H9 (cell line): ENCODE measurements around the gene DMRT3. TPM values are rescaled to one million over a fixed set of nuclear protein-coding genes. Genes with fewer than 3 reads are reported as not detected.

Experiments used
- DNase-seq: peaks from one replicate; pipeline ENCODE4 v3.0.0-alpha.2; 2017
- H2AFZ ChIP-seq: one replicate; pipeline ENCODE4 v1.6.1; 2013; ENCODE audit warnings: mild to moderate bottlenecking, low read length, control low read depth, moderate library complexity
- H2AK5ac ChIP-seq: 2 replicates; pipeline ENCODE4 v1.6.1; 2013; ENCODE audit warnings: low read length, control low read depth, mixed read lengths; ENCODE audit not compliant: insufficient read length
- H2BK120ac ChIP-seq: one replicate; pipeline ENCODE4 v1.6.1; 2013; ENCODE audit warnings: low read depth, mild to moderate bottlenecking, low read length, control low read depth, inconsistent platforms; ENCODE audit not compliant: poor library complexity, severe bottlenecking
- H2BK12ac ChIP-seq: 2 replicates; pipeline ENCODE4 v1.6.1; 2013; ENCODE audit warnings: low read length, control low read depth, mixed read lengths, low read depth; ENCODE audit not compliant: insufficient read length
- H2BK15ac ChIP-seq: 2 replicates; pipeline ENCODE4 v1.6.1; 2013; ENCODE audit warnings: low read depth, low read length, control low read depth
- H2BK20ac ChIP-seq: one replicate; pipeline ENCODE4 v1.6.1; 2013; ENCODE audit warnings: low read depth, mild to moderate bottlenecking, low read length, control low read depth, inconsistent platforms; ENCODE audit not compliant: poor library complexity, severe bottlenecking
- H2BK5ac ChIP-seq: 2 replicates; pipeline ENCODE4 v1.6.1; 2013; ENCODE audit warnings: low read length, control low read depth, mixed read lengths; ENCODE audit not compliant: insufficient read length
- H3K14ac ChIP-seq: 2 replicates; pipeline ENCODE4 v1.6.1; 2013; ENCODE audit warnings: low read length, control low read depth; ENCODE audit not compliant: insufficient read depth
- H3K18ac ChIP-seq: 2 replicates; pipeline ENCODE4 v1.6.1; 2013; ENCODE audit warnings: low read depth, mild to moderate bottlenecking, mixed read lengths, low read length, control low read depth; ENCODE audit not compliant: insufficient read length
- H3K23ac ChIP-seq: 2 replicates; pipeline ENCODE4 v1.6.1; 2013; ENCODE audit warnings: low read length, control low read depth, mixed read lengths, low read depth; ENCODE audit not compliant: insufficient read length
- H3K23me2 ChIP-seq: 2 replicates; pipeline ENCODE4 v1.6.1; 2013; ENCODE audit warnings: low read depth, mild to moderate bottlenecking, mixed read lengths, low read length, control low read depth; ENCODE audit not compliant: insufficient read length, poor library complexity, severe bottlenecking
- H3K27ac ChIP-seq: 2 replicates; pipeline ENCODE4 v1.5.1; 2013; ENCODE audit warnings: low read length, control low read depth, mixed read lengths, low read depth; ENCODE audit not compliant: insufficient read length
- H3K27me3 ChIP-seq: 2 replicates; pipeline ENCODE4 v1.6.1; 2013; ENCODE audit warnings: low read length, control low read depth, inconsistent platforms; ENCODE audit not compliant: insufficient read depth
- H3K4ac ChIP-seq: 2 replicates; pipeline ENCODE4 v1.6.1; 2013; ENCODE audit warnings: low read depth, mild to moderate bottlenecking, control low read depth, inconsistent platforms, low read length, moderate library complexity
- H3K4me1 ChIP-seq: 2 replicates; pipeline ENCODE4 v1.6.1; 2013; ENCODE audit warnings: low read length, control low read depth, inconsistent platforms; ENCODE audit not compliant: insufficient read depth
- H3K4me2 ChIP-seq: 2 replicates; pipeline ENCODE4 v1.6.1; 2013; ENCODE audit warnings: low read length, control low read depth, mixed read lengths; ENCODE audit not compliant: insufficient read length, insufficient read depth
- H3K56ac ChIP-seq: 2 replicates; pipeline ENCODE4 v1.6.1; 2013; ENCODE audit warnings: low read depth, mild to moderate bottlenecking, mixed read lengths, low read length, control low read depth; ENCODE audit not compliant: insufficient read length
- H3K79me1 ChIP-seq: 2 replicates; pipeline ENCODE4 v1.6.1; 2013; ENCODE audit warnings: low read depth, mild to moderate bottlenecking, moderate library complexity, low read length, control low read depth, inconsistent platforms; ENCODE audit not compliant: insufficient read depth, poor library complexity, severe bottlenecking
- H3K79me2 ChIP-seq: 2 replicates; pipeline ENCODE4 v1.6.1; 2013; ENCODE audit warnings: low read length, control low read depth, inconsistent platforms; ENCODE audit not compliant: insufficient read depth
- H3K9ac ChIP-seq: 2 replicates; pipeline ENCODE4 v1.6.1; 2013; ENCODE audit warnings: low read length, control low read depth, mixed read lengths; ENCODE audit not compliant: insufficient read length; ENCODE audit errors: extremely low read depth
- H3K9me3 ChIP-seq: one replicate; pipeline ENCODE4 v1.6.1; 2013; ENCODE audit warnings: low read depth, low read length, inconsistent platforms; ENCODE audit not compliant: control insufficient read depth
- H3T11ph ChIP-seq: one replicate; pipeline ENCODE4 v1.6.1; 2013; ENCODE audit warnings: mild to moderate bottlenecking, low read length, control low read depth, inconsistent platforms
- H4K20me1 ChIP-seq: one replicate; pipeline ENCODE4 v1.6.1; 2013; ENCODE audit not compliant: control insufficient read depth, insufficient read length, insufficient read depth
- H4K5ac ChIP-seq: 2 replicates; pipeline ENCODE4 v1.6.1; 2013; ENCODE audit warnings: low read depth, mild to moderate bottlenecking, mixed read lengths, low read length, control low read depth; ENCODE audit not compliant: insufficient read length
- H4K8ac ChIP-seq: replicated peaks from 2 replicates; pipeline ENCODE4 v1.6.1; 2013; ENCODE audit warnings: low read length, control low read depth, mixed read lengths, low read depth; ENCODE audit not compliant: insufficient read length
- H4K91ac ChIP-seq: 2 replicates; pipeline ENCODE4 v1.6.1; 2013; ENCODE audit warnings: low read depth, mild to moderate bottlenecking, moderate library complexity, mixed read lengths, low read length, control low read depth; ENCODE audit not compliant: insufficient read length
- H3K27ac Mint-ChIP-seq, 3 experiments: 2 replicates in 2 of 3; 3 replicates in 1 of 3; pipeline ENCODE4 v1.8.0; 2020 to 2021; ENCODE audit warnings: mixed read lengths in 3 of 3, mild to moderate bottlenecking in 1 of 3, moderate library complexity in 1 of 3
- H3K27me3 Mint-ChIP-seq: 2 replicates; pipeline ENCODE4 v1.8.0; 2021; ENCODE audit warnings: low read depth, mild to moderate bottlenecking, moderate library complexity, mixed read lengths
- H3K36me3 Mint-ChIP-seq, 3 experiments: 2 replicates in 2 of 3; 3 replicates in 1 of 3; pipeline ENCODE4 v1.8.0; 2020 to 2021; ENCODE audit warnings: low read depth in 3 of 3, mixed read lengths in 3 of 3; ENCODE audit not compliant: insufficient read depth in 1 of 3
- H3K4me1 Mint-ChIP-seq, 2 experiments: 2 replicates each; pipeline ENCODE4 v1.8.0; 2020; ENCODE audit warnings: mixed read lengths in 2 of 2
- H3K4me3 Mint-ChIP-seq, 2 experiments: 2 replicates in 1 of 2; 3 replicates in 1 of 2; pipeline ENCODE4 v1.8.0; 2020 to 2021; ENCODE audit warnings: mild to moderate bottlenecking in 2 of 2, mixed read lengths in 2 of 2, moderate library complexity in 1 of 2
- H3K9me3 Mint-ChIP-seq, 2 experiments: 2 replicates in 1 of 2; 3 replicates in 1 of 2; pipeline ENCODE4 v1.8.0; 2020; ENCODE audit warnings: mild to moderate bottlenecking in 2 of 2, mixed read lengths in 2 of 2, moderate library complexity in 1 of 2
- WGBS: extraction: QIAGEN DNeasy Blood & Tissue Kit; methylation state at CpG from one replicate; pipeline ENCODE4 v1.1.7; 2013; ENCODE audit warnings: missing lambda C conversion rate, low lambda C conversion rate, mixed read lengths; ENCODE audit not compliant: insufficient read length; ENCODE audit errors: extremely low coverage; 5-methylcytosine and 5-hydroxymethylcytosine counted together
- total RNA-seq: library from RNA; stranded (reverse); gene quantifications from 2 replicates; pipeline ENCODE4 v1.2.1, GENCODE V29; 2021
- TF ChIP-seq, protein P1 (sequence below): fragments of 200-600 bp; sonication (generic); conservative IDR thresholded peaks from 3 replicates; pipeline ENCODE4 v1.8.0; 2021; ENCODE audit warnings: antibody characterized with exemption, mild to moderate bottlenecking

The DMRT3 gene
- total RNA-seq, 1 experiment from 2014 or later = not detected

- peaks cover 2 to 11% of the 10 kb centered on the region in 2 experiments; a peak in 3 of 4 replicates for H3K4me1 Mint-ChIP-seq
- no peak overlapping the region for H2BK5ac ChIP-seq
- H2AK5ac ChIP-seq = no peak overlapping the region
- no peaks in the 10 kb centered on the region for H3K36me3 Mint-ChIP-seq
- H3T11ph ChIP-seq = no peak overlapping the region
- no peaks in the 10 kb centered on the region for H3K23me2 ChIP-seq
- H4K91ac ChIP-seq = no peak overlapping the region
- no peak overlapping the region for H4K5ac ChIP-seq
- no peaks in the 10 kb centered on the region for H3K9me3 ChIP-seq
- H3K9me3 Mint-ChIP-seq = peaks cover 0 to 3% of the 10 kb centered on the region in 2 experiments; a peak in 1 of 5 replicates
- H2BK120ac ChIP-seq = no peak overlapping the region
- DNase-seq = no peak
- no peak overlapping the region for H3K9ac ChIP-seq
- no peak overlapping the region for H2BK20ac ChIP-seq
- H3K4me3 Mint-ChIP-seq = no peak overlapping the region
- TF ChIP-seq, protein P1, sequence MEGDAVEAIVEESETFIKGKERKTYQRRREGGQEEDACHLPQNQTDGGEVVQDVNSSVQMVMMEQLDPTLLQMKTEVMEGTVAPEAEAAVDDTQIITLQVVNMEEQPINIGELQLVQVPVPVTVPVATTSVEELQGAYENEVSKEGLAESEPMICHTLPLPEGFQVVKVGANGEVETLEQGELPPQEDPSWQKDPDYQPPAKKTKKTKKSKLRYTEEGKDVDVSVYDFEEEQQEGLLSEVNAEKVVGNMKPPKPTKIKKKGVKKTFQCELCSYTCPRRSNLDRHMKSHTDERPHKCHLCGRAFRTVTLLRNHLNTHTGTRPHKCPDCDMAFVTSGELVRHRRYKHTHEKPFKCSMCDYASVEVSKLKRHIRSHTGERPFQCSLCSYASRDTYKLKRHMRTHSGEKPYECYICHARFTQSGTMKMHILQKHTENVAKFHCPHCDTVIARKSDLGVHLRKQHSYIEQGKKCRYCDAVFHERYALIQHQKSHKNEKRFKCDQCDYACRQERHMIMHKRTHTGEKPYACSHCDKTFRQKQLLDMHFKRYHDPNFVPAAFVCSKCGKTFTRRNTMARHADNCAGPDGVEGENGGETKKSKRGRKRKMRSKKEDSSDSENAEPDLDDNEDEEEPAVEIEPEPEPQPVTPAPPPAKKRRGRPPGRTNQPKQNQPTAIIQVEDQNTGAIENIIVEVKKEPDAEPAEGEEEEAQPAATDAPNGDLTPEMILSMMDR = no peak
- H3K27ac ChIP-seq = no peak overlapping the region
- H3K4ac ChIP-seq = no peak overlapping the region
- no peak overlapping the region for H2BK15ac ChIP-seq
- no peak overlapping the region for H3K14ac ChIP-seq
- no peaks in the 10 kb centered on the region for H3K27me3 ChIP-seq
- no peak overlapping the region for H3K27ac Mint-ChIP-seq
- H2BK12ac ChIP-seq = no peak overlapping the region
- H3K79me2 ChIP-seq = no peaks in the 10 kb centered on the region
- H3K4me1 ChIP-seq = 0 out of 2 replicates have a peak, but pooled peaks cover 2% of the 10 kb centered on the region
- H3K18ac ChIP-seq = no peak overlapping the region
- H2AFZ ChIP-seq = no peak overlapping the region
- no peak overlapping the region for H3K4me2 ChIP-seq
- H3K23ac ChIP-seq = no peak overlapping the region
- peaks cover 32% of the 10 kb centered on the region for H3K27me3 Mint-ChIP-seq
- no CpG with 5 or more reads among the region's 3 CpGs for WGBS
- no peaks in the 10 kb centered on the region for H4K20me1 ChIP-seq
- H3K56ac ChIP-seq = no peak overlapping the region
- no peak overlapping the region for H4K8ac ChIP-seq
- no peaks in the 10 kb centered on the region for H3K79me1 ChIP-seq
These were observed 31.8 kb downstream of the DMRT3 start for GRCh38 chr9:1008216-1008615.
